Naive B cell (primary cell): ENCODE measurements around the gene KLLN. TPM values are rescaled to one million over a fixed set of nuclear protein-coding genes. Genes with fewer than 3 reads are reported as not detected.
"Not testable (repeated sequence)": the region's sequence is repeated elsewhere in the genome, so short reads cannot be mapped to it uniquely, and the experiment has no call there.

Source experiments
- ATAC-seq, 2 donors: fragments of 150-1000 bp; cut with Tn5 transposase; 2 replicates each; pipeline ENCODE4 v1.10.0; 2021; ENCODE audit warnings: low read depth in 2 of 2, mild to moderate bottlenecking in 2 of 2, moderate library complexity in 2 of 2
- DNase-seq: peaks from one replicate; pipeline ENCODE4 v3.0.0; 2022
- H3K27ac Mint-ChIP-seq, 6 donors: one replicate each; pipeline ENCODE4 v1.8.0; 2020 to 2022; ENCODE audit warnings: mild to moderate bottlenecking in 6 of 6, mixed read lengths in 6 of 6, moderate library complexity in 5 of 6, inconsistent platforms in 2 of 6
- H3K27me3 Mint-ChIP-seq, 3 donors: one replicate each; pipeline ENCODE4 v1.8.0; 2021 to 2022; ENCODE audit warnings: mixed read lengths in 3 of 3, mild to moderate bottlenecking in 1 of 3
- H3K36me3 Mint-ChIP-seq, 2 donors: one replicate each; pipeline ENCODE4 v1.8.0; 2020 to 2022; ENCODE audit warnings: mixed read lengths in 2 of 2, inconsistent platforms in 1 of 2, mild to moderate bottlenecking in 1 of 2
- H3K4me1 Mint-ChIP-seq, 3 donors: one replicate each; pipeline ENCODE4 v1.8.0; 2020 to 2022; ENCODE audit warnings: mixed read lengths in 3 of 3, inconsistent platforms in 1 of 3, mild to moderate bottlenecking in 1 of 3, moderate library complexity in 1 of 3
- H3K4me3 Mint-ChIP-seq, 8 donors: one replicate each; pipeline ENCODE4 v1.8.0; 2020 to 2022; ENCODE audit warnings: mild to moderate bottlenecking in 8 of 8, mixed read lengths in 8 of 8, moderate library complexity in 8 of 8, inconsistent platforms in 2 of 8
- H3K9me3 Mint-ChIP-seq, 7 donors: one replicate each; pipeline ENCODE4 v1.8.0; 2020 to 2022; ENCODE audit warnings: mixed read lengths in 7 of 7, mild to moderate bottlenecking in 5 of 7, inconsistent platforms in 2 of 7, moderate library complexity in 1 of 7
- polyA plus RNA-seq, 6 donors: library from polyadenylated mRNA; unstranded; fragments of 300-500 nt; fragmentation: Illumina TruSeq; gene quantifications; one replicate each; pipeline ENCODE4 v1.2.3, GENCODE V29; 2021; ENCODE audit warnings: low read depth in 6 of 6

The KLLN gene
- polyA plus RNA-seq, 6 donors from 2014 or later, result 0.09 to 0.55 (median 0.22) TPM; not detected in 1

DNA sequence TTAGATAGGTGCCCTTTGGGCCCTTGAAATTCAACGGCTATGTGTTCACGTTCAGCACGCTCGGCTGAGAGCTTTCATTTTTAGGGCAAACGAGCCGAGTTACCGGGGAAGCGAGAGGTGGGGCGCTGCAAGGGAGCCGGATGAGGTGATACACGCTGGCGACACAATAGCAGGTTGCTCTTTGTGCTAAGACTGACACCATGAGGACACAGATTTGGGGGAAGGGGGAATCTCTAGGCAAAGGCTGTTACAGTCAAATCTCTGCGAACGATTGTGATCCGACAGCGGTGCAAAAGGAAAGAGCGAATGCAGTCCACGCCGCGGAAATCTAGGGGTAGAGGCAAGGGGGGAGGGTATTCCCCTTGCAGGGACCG, 667 bp downstream of the KLLN start:
- no peaks in the 10 kb centered on the region for H3K36me3 Mint-ChIP-seq
- peak overlapping the region; percentile 94 to 98 (median 97) for H3K27ac Mint-ChIP-seq
- peaks cover 42 to 44% (median 43%) of the 10 kb centered on the region in 3 donors for H3K4me1 Mint-ChIP-seq
- H3K4me3 Mint-ChIP-seq, result peak overlapping the region; percentile 95 to 99 (median 97)
- no peaks in the 10 kb centered on the region for H3K9me3 Mint-ChIP-seq
- DNase-seq, result no peak
- peak; percentile 29 to 30 for ATAC-seq
- no peaks in the 10 kb centered on the region for H3K27me3 Mint-ChIP-seq

DNA sequence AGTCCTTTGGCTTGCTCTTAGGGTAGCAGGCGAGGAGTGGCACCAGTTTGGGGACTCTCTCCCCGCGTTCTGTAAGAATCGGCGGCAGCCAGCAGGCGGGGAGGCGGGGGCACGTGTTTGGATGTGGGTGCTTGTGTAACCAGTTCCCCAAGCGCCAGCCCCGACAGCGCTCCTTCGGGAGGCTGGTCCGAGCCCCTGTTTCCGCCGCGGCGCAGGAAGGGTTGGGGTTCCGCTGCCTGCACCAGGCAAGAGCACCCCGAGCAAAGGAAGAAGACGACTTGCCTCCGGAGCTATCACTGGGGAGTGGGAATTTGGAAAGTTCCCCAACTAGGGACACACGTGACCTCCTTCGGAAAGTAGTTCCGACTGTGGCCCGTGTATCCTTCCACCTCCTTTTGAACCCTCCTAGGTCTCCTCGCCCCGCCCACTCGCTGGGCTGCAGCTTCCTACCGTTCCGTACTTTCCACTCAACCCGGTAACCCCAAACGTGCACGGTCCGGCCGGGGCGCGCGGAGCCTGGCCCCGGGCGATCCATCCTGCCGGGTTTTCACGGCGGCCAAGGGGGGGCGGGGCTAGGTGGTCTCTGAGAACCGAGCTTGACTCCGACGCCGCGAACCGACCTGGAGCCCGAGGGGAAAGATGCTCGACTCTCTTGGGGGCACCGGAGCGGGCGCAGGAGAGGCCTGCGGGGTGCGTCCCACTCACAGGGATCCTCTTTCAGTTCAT, 1.2 kb downstream of the KLLN start:
- H3K27ac Mint-ChIP-seq, result peak overlapping the region; percentile 94 to 98 (median 97)
- peaks cover 39 to 43% (median 41%) of the 10 kb centered on the region in 3 donors for H3K4me1 Mint-ChIP-seq
- ATAC-seq (peak; percentile 55 to 62), DNase-seq (peak; percentile 92)
- H3K9me3 Mint-ChIP-seq, result no peaks in the 10 kb centered on the region
- peak overlapping the region; percentile 95 to 99 (median 97) for H3K4me3 Mint-ChIP-seq
- H3K36me3 Mint-ChIP-seq, result no peaks in the 10 kb centered on the region
- no peaks in the 10 kb centered on the region for H3K27me3 Mint-ChIP-seq

DNA sequence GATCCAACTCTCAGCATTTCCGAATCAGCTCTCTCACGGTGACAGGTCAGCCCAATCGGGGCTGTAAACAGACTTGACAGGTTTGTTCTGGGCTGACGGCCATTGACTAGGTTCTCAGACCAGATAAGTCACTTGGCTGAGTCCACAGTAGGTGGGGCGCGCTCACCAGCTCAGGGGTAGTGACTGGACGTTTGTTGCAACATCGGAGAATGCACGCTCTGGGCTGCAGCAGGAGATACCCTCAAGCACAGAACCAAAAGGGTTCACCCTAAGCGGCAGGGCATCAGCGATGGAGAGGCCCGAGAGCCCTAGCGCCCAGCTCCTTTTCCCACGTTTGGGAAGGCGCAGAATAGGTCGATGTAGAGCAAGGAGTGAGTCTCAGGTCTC, 1.8 kb downstream of the KLLN start:
- no peaks in the 10 kb centered on the region for H3K9me3 Mint-ChIP-seq
- H3K27ac Mint-ChIP-seq, result peak overlapping the region; percentile 94 to 98 (median 97)
- no peaks in the 10 kb centered on the region for H3K36me3 Mint-ChIP-seq
- DNase-seq (no peak), ATAC-seq (no peak)
- H3K4me3 Mint-ChIP-seq, result peak overlapping the region; percentile 95 to 99 (median 97)
- no peaks in the 10 kb centered on the region for H3K27me3 Mint-ChIP-seq
- H3K4me1 Mint-ChIP-seq, result peaks cover 35 to 39% (median 35%) of the 10 kb centered on the region in 3 donors

DNA sequence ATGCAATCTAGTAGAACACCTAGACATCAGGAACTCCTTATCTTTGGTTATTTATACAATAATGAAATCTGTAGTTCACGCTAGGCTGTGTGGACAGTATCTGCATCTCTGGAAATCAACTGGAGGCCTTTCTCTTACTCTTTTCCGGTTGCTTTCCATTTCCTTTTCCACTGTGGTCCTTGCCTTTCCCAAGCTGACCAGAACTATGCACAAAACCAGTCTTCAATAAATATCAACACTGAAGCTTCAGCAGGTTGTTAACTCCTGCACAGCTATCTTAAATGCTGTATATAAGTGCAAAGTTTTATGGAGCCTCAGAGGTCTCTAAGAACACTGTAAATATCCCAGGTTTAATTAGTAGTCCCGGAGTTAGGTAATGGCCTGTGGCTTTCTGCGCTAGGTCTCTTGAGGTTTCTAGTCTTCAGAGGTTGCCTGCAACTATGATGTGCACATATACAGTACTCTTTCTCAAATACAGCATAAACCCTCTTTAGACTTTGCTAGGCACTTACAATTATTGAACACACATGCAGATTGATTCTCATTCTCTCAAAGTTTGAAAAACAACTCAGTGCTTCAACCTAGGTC, 2.4 kb downstream of the KLLN start:
- H3K4me3 Mint-ChIP-seq, result peak overlapping the region; percentile 95 to 99 (median 97)
- no peak for ATAC-seq

DNA sequence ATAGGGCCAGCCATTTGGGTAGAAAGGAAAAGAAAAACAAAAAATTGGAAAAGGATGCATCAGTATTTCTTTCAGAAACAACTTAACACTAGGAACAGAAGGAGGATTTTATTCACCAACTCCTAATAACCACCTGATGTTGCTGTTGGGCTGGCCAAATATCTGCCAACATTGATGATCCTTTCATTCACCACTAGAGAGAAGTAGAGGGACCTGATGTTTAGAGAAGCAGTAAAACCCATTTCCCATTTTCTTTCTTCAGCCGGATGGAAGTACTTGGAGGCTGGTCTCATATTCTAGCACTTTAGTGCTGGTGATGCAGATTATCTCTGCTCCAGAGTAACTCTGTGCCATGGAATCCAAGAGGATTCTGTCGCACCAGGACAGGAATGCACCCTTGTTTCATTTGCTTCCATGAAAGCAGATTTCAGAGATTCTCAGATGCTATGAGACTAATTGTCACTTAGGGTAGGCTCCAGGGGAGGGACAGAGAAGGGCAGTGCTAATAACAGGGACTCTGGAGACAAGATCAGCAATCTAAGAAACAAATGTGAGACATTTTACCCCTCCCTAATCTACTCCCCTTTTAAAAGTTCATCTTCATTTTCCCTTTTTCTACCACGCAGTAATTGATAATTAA, 3.1 kb downstream of the KLLN start:
- Mint-ChIP-seq H3K36me3 (no peaks in the 10 kb centered on the region), H3K27me3 (no peaks in the 10 kb centered on the region), H3K9me3 (peaks cover 0 to 5% (median 0%) of the 10 kb centered on the region in 7 donors), H3K27ac (peak overlapping the region in 5 of 6 donors; percentile 42 to 97 (median 78)), H3K4me3 (peak overlapping the region; percentile 10 to 99 (median 76)), H3K4me1 (peaks cover 24 to 29% (median 28%) of the 10 kb centered on the region in 3 donors)
- ATAC-seq, result peak; percentile 13
- peak; percentile 71 for DNase-seq

More for the DNA sequence above, 2.4 kb downstream of the KLLN start:
- no peaks in the 10 kb centered on the region for H3K36me3 Mint-ChIP-seq
- H3K9me3 Mint-ChIP-seq, result peaks cover 0 to 2% (median 0%) of the 10 kb centered on the region in 7 donors
- no peak for DNase-seq
- peaks cover 30 to 35% (median 34%) of the 10 kb centered on the region in 3 donors for H3K4me1 Mint-ChIP-seq
- H3K27ac Mint-ChIP-seq, result peak overlapping the region; percentile 94 to 98 (median 97)
- no peaks in the 10 kb centered on the region for H3K27me3 Mint-ChIP-seq

DNA sequence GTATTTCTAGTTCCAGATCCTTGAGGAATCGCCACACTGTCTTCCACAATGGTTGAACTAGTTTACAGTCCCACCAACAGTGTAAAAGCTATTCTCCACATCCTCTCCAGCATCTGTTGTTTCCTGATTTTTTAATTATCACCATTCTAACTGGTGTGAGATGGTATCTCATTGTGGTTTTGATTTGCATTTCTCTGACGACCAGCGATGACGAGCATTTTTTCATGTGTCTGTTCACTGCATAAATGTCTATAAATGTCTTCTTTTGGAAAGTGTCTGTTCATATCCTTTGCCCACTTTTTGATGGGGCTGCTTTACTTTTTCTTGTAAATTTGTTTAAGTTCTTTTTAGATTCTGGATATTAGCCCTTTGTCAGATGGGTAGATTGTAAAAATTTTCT, 7.7 kb downstream of the KLLN start:
- not testable (repeated sequence) for H3K27me3 Mint-ChIP-seq, DNase-seq, H3K9me3 Mint-ChIP-seq, H3K36me3 Mint-ChIP-seq, ATAC-seq, H3K27ac Mint-ChIP-seq, H3K4me3 Mint-ChIP-seq
- peaks cover 12 to 18% (median 12%) of the 10 kb centered on the region in 3 donors for H3K4me1 Mint-ChIP-seq

DNA sequence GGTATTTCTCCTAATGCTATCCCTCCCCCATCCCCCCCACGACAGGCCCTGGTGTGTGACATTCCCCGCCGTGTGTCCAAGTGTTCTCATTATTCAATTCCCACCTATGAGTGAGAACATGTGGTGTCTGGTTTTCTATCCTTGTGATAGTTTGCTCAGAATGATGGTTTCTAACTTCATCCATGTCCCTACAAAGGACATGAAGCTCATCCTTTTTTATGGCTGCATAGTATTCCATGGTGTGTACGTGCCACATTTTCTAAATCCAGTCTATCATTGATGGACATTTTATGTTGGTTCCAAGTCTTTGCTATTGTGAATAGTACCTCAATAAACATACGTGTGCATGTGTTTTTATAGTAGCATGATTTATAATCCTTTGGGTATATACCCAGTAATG, 8.1 kb downstream of the KLLN start:
- H3K27me3 Mint-ChIP-seq, H3K27ac Mint-ChIP-seq, H3K36me3 Mint-ChIP-seq, ATAC-seq, H3K9me3 Mint-ChIP-seq, H3K4me3 Mint-ChIP-seq, DNase-seq: not testable (repeated sequence)
- peaks cover 7 to 13% (median 8%) of the 10 kb centered on the region in 3 donors for H3K4me1 Mint-ChIP-seq

DNA sequence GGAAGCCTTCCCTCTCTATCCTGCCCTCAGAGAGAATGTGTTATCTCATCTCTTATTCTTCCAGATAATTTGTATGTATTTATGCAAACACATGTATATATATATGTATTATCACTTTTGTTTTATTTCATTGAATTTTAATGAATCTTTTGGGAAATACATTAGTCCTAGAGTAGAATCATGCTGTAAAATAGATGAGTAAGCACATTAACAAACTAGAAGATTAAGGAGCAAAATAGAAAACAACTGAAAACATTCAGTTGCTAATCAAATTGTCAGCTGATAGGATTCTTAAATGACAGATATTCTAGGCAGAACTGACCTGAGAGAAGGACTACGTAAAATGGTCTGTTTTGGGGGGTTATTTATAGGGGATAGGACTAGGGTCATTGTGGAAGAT, 11.2 kb downstream of the KLLN start:
- no peak for ATAC-seq
- Mint-ChIP-seq H3K4me3 (no peak overlapping the region), H3K9me3 (peaks cover 0 to 5% (median 0%) of the 10 kb centered on the region in 7 donors), H3K27ac (no peak overlapping the region), H3K27me3 (no peaks in the 10 kb centered on the region), H3K4me1 (peaks cover 4 to 6% (median 5%) of the 10 kb centered on the region in 3 donors), H3K36me3 (no peaks in the 10 kb centered on the region)
- no peak for DNase-seq

DNA sequence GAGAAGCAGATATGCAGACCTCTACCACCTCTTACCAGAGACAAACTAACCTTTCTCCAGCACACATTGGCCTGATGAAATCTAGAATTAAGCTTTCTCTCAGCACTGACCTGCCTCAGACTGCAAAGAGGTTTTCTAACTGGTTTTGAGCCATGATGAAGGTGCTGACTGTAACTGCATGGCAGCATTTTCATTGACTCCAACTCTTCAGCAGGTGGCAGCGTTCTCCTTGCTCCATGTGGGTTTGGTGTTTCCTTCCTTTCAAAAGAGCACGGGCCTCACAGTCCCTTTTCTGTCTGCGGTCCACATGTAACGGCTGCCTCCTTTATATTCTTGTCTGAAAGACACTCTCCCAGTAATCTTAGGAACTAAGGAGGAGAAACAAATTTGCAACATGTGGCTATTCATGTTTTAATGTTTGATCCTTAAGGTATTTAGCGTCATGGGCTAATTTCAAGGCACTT, 12.6 kb downstream of the KLLN start:
- no peaks in the 10 kb centered on the region for H3K27me3 Mint-ChIP-seq
- no peak overlapping the region for H3K27ac Mint-ChIP-seq
- peak overlapping the region in 1 of 8 donors; percentile 29 for H3K4me3 Mint-ChIP-seq
- ATAC-seq (peak; percentile 70 to 83), DNase-seq (peak; percentile 34)
- H3K36me3 Mint-ChIP-seq, result no peaks in the 10 kb centered on the region
- peaks cover 4 to 6% (median 5%) of the 10 kb centered on the region in 3 donors for H3K4me1 Mint-ChIP-seq
- peaks cover 0 to 2% (median 0%) of the 10 kb centered on the region in 7 donors for H3K9me3 Mint-ChIP-seq

DNA sequence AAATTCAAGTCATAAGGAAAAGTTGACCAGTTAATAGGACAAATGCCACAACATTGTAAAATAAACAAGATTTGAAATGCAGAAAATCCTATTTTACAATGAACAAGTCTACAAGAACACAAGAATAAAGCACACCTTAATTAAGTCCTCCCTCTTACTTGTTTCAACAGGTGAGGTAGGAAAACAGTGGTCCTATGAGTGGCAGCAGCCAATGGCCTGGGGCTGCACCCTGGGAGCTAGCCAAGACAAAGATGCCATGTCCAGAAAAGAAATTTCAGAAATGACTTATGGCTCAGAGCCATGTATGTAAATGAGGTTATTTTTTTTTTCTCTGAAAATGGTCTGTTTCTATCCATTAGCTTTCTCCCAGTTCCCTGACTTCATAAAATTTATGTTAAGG, 14.3 kb downstream of the KLLN start:
- ATAC-seq (no peak), DNase-seq (no peak)
- H3K4me1 Mint-ChIP-seq, result peaks cover 4 to 6% (median 5%) of the 10 kb centered on the region in 3 donors
- no peaks in the 10 kb centered on the region for H3K27me3 Mint-ChIP-seq
- H3K36me3 Mint-ChIP-seq, result no peaks in the 10 kb centered on the region
- no peak overlapping the region for H3K4me3 Mint-ChIP-seq
- H3K27ac Mint-ChIP-seq, result no peak overlapping the region
- no peaks in the 10 kb centered on the region for H3K9me3 Mint-ChIP-seq

DNA sequence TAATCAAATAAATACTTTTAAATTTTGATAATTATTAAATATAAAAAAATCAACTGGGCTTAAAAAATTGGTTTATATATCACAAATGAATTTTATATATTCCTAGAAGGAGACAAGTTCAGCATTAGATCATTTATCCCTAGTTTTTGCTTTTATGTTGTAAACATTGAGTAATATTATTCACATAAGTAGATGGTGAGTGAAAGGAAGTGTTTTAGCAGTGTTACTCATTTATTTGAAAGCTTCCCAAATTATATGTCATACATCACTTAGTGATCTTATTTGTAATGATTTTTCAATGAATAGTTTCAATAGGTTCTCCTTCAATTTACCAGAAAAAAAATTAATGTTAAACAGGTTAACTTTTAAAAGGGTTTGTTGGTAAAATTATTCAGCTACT, 15.8 kb downstream of the KLLN start:
- H3K4me1 Mint-ChIP-seq, result peaks cover 4 to 6% (median 5%) of the 10 kb centered on the region in 3 donors
- H3K27ac Mint-ChIP-seq, result no peak overlapping the region
- H3K4me3 Mint-ChIP-seq, result no peak overlapping the region
- H3K9me3 Mint-ChIP-seq, result no peaks in the 10 kb centered on the region
- no peaks in the 10 kb centered on the region for H3K36me3 Mint-ChIP-seq
- DNase-seq (no peak), ATAC-seq (no peak)
- no peaks in the 10 kb centered on the region for H3K27me3 Mint-ChIP-seq

DNA sequence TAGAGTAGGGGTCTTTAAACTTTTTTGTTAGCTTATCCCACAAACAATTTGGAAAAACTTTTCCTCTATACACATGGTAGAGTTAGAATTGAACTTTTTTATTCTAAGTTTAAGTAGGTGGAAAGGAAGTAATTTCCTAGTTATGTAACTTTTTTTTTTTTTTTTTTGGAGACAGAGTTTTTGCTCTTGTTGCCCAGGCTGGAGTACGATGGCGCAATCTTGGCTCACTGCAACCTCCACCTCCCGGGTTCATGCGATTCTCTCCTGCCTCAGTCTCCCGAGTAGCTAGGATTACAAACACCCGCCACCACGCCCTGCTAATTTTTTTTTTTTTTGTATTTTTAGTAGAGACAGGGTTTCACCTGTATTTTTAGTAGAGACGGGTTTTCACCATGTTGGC, 16.6 kb downstream of the KLLN start:
- not testable (repeated sequence) for ATAC-seq, DNase-seq, H3K4me3 Mint-ChIP-seq, H3K9me3 Mint-ChIP-seq, H3K36me3 Mint-ChIP-seq, H3K27ac Mint-ChIP-seq, H3K4me1 Mint-ChIP-seq, H3K27me3 Mint-ChIP-seq

DNA sequence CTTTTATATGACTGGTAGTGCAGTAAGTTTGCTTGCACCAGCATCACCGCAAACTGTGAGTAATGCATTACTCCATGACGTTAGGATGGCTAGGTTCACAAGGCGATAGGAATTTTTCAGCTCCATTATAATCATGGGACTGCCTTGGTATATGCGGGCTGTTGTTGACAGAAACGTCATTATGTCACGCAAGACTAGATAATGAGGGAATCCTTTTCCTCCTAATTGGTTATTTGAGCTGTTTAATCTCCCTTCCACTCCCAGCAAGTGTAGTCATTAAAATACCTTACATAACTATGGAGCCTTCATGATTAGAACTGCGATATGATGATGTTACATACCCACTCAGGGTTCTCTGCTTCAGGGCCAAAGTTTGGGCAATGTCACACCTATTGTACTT, 17.3 kb downstream of the KLLN start:
- H3K4me1 Mint-ChIP-seq, result peaks cover 1 to 3% (median 2%) of the 10 kb centered on the region in 3 donors
- no peak overlapping the region for H3K27ac Mint-ChIP-seq
- DNase-seq (no peak), ATAC-seq (no peak)
- H3K4me3 Mint-ChIP-seq, result no peak overlapping the region
- no peaks in the 10 kb centered on the region for H3K27me3 Mint-ChIP-seq
- no peaks in the 10 kb centered on the region for H3K36me3 Mint-ChIP-seq
- no peaks in the 10 kb centered on the region for H3K9me3 Mint-ChIP-seq

DNA sequence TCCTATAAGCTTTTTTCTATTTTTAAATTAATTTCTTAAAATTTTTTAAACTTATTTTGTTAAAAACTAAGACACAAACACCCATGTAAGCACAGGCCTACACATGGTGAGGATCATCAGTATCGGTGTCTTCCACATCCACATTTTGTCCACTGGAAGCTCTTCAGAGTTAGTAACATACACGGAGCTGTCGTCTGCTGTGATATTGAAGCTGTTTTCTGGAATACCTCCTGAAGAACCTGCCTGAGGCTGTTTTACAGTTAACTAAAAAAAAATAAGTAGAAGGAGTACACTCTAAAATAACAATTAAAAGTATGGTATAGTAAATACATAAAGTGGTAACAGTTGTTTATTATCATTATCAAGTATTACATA, 17.7 kb downstream of the KLLN start:
- Mint-ChIP-seq H3K27ac (no peak overlapping the region), H3K4me3 (no peak overlapping the region), H3K4me1 (no peaks in the 10 kb centered on the region), H3K27me3 (no peaks in the 10 kb centered on the region), H3K36me3 (no peaks in the 10 kb centered on the region), H3K9me3 (no peaks in the 10 kb centered on the region)
- DNase-seq (no peak), ATAC-seq (no peak)
